ENCODE results near the gene BRINP1.

Gene BRINP1, protein sequence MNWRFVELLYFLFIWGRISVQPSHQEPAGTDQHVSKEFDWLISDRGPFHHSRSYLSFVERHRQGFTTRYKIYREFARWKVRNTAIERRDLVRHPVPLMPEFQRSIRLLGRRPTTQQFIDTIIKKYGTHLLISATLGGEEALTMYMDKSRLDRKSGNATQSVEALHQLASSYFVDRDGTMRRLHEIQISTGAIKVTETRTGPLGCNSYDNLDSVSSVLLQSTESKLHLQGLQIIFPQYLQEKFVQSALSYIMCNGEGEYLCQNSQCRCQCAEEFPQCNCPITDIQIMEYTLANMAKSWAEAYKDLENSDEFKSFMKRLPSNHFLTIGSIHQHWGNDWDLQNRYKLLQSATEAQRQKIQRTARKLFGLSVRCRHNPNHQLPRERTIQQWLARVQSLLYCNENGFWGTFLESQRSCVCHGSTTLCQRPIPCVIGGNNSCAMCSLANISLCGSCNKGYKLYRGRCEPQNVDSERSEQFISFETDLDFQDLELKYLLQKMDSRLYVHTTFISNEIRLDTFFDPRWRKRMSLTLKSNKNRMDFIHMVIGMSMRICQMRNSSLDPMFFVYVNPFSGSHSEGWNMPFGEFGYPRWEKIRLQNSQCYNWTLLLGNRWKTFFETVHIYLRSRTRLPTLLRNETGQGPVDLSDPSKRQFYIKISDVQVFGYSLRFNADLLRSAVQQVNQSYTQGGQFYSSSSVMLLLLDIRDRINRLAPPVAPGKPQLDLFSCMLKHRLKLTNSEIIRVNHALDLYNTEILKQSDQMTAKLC

DNA sequence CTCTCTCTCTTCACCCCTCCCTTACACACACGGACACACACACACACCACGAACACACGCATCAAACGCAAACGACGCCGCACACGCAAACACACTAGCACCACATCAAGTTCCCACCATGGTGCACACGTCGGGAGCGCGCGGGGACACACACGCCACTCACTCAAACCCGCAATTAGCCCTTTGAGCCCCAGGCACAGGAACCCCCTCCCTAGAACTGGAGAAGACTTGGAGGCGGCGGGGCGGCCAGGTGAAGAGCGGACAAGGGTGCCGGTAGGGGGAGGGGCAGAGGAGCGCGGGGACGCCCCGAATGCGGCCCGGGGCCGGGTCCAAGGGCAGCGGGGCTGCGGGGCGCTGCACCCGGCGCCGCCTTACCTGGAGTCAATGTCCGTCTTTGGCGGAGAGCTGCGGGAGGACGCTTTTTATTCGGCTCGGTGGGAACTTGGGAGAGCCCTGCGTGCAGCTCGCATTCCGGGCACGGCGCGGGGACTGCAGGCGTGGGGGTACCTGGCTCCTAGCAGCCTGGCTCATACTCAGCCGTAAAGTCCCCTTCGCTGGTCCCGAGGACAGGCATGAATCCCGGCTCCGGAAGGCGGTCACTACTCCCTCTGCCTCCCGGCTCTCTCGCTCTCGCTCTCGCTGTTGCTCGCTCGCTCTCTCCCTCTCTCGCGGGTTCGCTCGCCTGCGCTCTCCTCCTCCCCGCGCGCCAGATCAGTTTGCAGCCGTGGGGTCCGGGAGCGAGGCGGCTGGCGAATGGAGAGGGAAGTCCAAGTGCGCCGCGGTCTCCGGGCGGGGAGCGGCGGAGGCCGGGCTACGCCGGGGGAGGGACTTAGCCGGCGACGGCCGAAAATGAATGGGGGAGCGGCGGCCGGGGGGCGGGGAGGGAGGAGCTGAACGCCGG is at the start of gene BRINP1:
Gene BRINP1, minus strand, starts transcription at position 755 of the 901 bp plus-strand sequence. CDS start 56,080 bp downstream, outside the sequence.
- DNase-seq, result peak; percentile 79

DNA sequence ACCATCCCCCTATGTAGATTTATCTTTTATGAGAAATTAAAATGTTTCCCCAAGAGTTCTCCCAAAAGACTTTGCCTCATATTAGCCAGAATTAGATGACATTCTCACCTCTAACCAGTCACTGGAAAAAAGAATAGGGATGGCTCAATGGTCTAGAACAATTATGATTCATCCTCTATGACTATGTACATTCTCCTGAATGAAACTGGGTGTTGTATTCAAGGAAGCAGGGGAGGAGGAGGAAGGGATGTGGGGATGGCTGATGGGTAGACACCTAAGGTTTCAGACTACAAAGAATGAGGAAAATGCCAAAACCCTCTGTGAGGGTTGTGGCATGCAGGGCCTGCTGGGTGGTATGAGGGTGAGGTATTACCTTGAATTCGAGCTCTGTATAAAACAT is 49.5 kb upstream of the BRINP1 start:
- no peak for DNase-seq

DNA sequence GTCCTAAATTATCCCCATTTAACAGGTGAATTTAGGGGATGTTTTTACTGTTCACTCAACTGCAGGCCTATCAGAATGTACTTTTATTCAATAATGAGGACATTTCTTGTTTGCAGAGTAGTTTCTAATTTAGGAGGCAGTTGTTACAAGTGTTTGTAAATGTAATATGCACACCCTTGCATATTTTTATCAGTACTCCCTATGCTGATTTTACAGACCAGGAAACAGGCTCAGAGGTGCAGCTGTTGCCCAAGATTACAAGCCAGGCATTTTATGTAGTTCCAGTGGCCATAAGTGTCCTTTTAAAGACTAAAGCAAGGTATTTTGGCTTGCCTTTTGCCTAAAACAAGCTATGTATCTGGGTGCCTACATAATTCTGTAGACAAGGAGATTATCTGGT is 47.6 kb upstream of the BRINP1 start:
- DNase-seq, result no peak

DNA sequence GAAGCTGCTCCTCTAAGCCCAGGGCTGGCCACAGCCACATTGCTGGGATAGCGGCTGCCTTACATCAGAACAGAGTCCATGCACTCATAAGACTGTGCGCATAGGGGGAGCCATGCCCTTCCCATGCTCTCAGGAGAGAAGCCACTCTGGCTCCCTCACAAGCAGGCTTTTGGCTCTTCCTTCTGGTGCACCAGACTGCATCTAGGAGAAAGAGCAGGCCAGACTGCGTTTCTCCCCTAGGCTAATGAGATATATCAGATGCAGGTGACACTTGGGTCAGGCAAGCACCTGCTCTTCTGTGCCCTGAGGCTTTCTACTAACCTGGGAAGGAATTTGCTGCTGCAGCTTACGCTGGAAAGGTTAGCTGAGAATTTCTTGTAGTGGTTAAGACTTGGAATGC is 43.2 kb upstream of the BRINP1 start:
- DNase-seq, result no peak

DNA sequence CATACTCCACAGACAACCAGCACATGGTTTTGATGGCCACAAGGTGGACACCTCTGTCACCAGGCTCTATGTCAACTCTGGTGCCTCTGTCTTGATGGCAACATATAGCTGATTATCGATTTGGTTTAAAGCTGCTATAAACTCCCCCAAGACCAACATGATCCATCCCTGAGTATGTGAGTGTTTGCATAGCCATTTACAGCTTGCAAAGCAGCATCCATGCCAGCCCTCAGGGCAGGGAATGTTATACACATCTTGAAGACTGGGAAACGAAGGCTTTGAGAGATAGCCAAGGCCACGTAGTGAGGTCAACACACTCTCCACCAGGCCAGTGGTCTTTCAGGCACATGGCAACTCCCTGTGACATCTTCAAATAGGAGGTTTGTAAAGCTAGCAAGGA is 40.3 kb upstream of the BRINP1 start:
- DNase-seq, result no peak

DNA sequence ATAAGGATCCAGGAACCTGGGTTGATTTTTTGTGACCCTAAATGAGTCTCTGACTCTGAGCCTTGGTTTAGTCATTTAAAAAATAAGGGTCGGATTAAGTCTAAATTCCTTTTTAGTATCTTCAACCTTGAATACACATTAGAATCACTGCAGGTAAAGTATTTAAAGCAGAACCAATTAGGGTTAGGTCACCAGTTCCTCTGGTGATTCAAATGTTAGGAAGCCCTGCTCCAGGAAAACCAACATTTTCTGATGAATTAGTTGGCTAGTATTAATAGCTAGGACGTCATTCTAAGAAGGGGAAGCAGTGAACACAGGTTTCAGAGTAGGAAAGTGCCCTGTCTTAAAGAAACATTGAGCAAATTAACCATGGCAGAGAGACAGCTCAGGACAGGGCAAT is 31.4 kb upstream of the BRINP1 start:
- no peak for DNase-seq

DNA sequence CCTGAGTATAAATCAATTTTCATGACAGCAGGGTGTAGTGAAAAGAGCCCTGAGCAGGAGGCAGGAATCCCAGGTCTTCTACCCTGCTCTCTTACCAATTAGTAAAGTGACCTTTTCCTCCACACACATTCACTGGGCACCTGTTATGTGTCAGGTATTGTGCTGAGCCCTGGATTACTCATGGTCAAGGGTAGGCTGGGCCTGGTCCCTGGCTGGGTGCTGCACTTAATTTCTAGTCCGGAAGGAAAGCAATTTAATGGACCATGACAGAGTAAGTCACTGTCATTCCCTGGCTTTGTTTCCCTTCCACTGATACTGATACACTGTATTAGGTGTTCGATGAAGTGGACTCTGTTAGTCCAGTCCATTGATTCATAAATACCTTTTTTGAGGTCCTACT is 29.1 kb upstream of the BRINP1 start:
- no peak for DNase-seq

DNA sequence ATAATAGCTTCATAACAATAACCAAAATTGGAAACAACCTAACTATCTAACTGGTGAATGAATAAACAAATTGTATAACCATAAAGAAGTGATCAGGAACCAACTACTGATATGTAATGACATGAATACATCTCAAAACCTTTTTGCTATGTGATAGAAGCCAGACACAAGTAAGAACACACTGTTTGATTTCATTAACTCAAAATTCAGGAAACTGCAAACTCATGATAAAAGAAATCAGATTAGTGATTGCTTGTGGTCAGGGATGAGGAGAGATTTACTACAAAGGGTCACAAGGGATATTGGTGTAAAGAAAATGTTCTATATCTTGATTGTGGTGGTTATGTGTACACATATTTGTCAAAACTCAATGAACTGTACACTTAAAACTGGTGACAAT is 22.6 kb upstream of the BRINP1 start:
- no peak for DNase-seq

DNA sequence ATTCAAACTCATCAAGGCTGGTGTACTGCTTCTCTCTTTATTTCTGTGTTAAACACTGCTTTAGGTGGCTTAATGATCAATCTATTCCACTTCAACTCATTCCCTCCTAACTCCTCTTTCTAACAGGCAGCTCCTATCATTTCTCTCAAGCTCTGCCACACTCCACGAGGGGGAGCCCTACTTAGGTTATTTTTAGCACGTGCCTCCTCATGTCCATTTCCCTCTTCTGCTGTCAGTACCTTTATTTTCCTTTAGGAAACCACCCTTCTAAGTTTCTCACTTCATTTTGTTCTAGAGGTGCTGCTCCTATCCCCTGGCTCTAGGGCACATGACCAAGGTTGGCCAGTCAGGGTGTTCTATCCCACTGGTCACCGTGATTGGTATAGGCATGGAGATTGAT is 6.7 kb upstream of the BRINP1 start:
- peak; percentile 64 for DNase-seq

DNA sequence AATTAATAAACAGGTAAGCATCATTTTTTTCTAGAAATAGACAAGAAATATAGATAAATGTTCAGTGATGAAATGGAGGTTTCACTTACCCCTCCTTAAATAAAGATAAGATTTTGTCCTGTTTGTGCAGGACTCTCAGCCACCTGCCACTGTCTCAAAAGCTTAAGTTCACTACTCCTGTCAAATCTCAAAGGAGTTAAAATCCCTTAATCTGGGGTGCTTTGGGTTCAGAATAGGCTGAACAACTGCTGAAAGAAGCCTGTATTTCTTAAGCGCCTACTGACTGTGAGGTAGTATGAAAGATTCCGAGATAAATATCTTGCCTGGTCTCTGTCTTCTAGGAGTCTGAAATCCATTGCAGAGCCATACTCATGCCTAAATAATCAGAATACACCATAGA is 3.7 kb upstream of the BRINP1 start:
- DNase-seq, result no peak

DNA sequence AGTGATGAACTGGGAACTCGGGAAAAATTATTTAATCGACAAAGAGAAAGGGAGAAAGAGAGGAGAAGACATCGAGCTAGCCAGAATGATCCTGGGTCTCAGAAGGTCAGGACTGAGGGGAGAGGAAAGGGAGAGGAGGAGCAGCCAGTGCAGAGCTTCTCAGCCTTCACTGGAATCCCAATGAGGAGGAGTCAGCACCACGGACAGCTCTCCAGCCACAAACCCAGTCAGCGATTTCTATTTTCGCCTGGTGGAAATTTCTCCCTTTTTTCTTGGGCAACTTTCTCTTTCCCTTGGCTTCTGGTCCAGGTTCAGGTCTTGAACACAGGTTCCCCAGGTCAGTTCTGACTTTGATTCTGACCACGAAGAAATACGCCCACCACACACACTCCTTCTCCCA is 1.6 kb upstream of the BRINP1 start:
- no peak for DNase-seq

DNA sequence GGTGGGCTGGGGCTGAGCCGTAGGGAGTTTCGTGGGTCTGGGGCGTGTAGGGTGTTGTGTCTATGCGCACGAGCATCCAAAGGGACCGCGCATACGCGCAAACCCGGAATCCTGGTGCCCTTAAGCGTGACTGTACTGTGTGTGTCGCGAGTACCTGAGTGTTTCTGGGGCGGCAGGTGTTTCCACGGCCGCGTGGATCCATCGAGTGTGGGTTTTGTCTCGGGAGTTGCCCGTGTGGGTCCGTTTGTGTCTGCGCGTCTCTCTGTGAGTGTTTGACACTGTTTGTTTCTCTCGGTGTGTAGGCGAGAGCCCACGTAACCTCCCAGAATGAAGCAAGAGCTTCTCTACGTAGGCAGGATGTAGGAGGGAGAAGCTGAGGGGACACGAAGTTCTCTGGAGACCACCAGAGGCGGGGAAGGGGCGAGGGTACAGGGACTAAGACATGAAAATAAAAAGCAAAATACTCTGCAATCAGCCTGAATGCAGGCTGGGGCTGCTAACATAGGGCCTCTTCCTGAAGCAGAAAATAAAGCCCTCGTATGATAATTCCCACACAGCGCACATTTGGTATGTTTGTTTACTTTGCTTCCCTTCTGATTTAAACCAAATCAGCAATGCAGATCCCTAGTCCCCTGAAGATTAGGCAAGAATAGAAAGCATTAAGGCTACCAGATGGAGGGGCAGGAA is 588 bp upstream of the BRINP1 start:
- no peak for DNase-seq

DNA sequence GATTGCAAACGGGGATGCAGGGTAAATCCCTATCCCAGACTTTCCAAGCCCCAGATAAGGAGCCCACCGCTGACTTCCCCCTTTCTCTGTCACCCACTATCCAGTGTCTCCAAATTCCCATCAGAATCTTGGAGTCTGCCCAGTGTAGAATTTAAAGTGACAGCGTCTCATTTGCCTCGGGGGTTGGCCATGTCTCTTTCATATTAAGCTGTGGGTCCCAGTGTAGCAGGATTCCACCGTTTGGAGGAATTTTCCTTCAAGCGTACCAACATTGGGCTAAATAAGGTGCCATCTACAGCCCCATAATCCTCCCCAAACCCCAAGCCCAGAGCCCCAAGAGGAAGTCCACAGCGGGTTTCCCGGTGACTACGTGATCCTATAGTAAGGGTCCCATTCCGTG is 1.1 kb downstream of the BRINP1 start:
- no peak for DNase-seq

DNA sequence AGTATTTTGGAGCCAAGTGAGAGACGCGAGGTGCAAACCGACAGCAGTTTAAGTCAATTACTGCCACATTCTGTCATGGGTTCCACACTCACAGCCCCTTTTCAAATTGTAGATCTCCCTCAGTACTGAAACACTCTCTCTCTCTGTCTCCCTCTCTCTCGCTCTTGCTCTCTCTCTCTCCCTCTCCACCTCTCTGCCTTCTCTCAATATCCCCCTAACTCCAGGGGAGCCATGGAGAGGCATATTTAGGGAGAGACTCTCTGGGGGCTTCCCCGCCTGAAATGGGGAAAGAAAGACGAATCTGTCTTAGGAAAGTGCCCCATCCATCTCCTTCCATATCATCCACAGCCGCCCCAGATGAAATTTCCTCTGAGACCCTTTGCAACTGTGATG is 1.6 kb downstream of the BRINP1 start:
- DNase-seq, result no peak

DNA sequence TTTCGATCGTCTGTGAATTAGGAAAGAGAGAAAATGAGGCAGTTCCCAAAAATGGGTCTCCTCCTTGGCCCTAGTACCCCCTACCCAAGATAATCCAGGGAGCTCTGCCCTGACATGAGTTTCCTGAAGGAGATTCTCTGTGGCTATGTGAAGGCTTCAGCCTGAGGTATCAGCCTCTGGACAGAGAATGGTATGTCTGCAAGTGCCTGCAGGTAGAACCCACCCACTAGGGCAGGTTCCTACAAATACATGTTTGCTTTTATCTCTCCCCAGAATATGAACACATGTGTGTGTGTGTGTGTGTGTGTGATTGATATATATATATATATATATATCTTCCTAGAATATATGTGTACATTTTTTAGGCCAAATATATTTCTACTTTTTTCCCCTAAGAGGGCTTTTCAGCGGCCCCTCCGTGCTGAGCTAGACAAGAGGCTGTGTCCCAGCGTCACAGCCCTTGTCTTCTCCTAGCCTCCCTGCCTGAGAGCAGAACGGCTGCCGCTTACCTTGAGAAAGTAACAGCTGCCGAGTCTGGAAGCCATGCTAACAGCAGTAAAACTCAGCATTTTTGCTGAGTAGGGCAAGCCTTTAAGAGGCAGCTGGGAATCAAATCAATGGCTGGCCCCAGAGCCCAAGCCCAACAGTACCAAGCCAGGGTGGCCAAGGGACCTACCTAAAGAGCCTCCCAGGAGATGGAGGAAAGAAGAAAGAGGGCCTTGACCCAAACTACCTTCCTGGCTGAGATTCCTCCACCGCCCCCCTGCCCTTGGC is 2.1 kb downstream of the BRINP1 start:
- DNase-seq, result no peak

DNA sequence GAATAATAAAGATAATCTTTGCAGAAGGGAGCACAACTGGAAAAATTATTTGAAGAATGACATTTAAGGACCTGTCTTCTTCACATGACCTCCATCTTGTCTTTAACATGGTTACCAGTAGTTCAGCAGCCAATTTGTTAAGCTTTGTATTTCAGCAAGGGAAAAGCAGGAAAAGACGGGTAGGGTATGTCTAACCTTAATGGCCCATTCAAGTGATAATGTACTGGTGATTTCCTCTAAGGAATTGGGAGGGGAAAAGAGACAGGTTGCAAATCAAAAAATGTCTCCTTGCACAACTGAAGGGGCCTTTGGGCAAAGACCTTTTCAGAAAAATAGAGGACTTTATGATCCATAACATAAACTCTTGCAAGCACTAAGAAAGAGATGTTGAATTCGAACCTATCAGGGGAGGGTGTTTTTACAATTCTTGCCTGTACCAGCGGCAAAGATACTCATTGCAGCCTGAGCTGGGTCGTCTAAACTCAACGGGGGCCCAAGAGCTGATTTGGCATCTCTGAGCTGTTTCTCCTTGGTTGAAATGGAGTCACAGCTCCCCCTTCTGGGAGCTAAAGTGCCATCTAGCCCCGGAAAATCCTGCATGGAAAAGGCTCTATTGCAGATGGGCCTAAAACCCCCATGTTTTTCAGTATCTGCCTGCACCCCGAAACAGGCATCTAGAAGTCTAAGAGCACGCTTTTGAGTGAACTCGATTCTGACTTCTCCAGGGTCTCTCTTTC is 3.8 kb downstream of the BRINP1 start:
- peak; percentile 73 for DNase-seq

DNA sequence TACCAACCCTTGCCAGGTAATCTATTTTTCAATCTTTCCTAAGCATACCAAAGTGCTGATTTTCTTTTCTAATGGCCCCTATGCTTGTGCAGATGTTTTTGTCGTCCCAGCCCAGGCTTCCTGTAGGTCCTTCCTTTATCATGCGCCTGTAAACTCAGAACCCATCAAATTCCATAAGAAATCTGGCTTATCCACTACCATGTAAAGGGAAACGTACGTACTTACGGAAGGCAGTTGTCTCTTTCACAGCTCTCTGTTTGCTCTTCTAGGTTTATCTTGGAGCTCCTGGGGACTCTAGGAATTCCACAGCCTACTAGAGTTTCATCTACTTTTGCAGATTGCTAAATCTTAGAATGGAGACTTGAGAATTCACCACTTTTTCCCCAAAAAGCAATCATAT is 9.0 kb downstream of the BRINP1 start:
- DNase-seq, result no peak

DNA sequence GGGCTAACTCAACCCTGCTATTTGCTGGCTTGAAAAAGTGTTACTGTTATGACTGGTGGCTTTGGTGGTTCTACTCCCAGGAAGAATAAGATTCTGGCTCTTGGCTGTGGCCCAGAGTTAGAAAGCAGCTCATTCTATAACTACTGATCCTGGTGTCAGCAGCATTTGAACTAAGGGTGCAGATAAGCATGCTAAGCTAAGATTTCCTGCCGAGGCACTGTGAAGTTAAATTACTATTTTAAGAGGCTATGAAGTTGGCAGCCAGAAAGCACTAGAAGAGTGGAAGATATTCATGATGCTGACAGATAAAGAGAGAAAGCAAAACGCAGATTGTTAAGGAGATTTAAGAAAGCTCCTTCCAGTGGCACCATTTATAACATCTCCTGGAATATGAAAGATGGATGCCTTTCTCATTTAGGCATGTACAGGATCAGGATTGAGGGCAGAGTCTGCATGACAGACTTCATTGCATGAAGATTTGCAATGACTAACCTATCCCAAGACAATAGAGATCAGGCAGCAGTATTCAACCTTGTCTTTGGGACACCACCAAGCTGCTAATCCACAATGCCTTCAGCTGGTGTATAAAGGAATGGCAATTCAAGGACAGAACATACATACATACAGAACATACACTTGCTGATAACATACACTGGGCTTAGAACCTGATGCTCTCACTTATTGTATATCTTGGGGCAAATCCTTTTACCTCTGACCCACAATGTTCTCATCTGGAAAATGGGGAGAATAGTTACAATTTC is 11.7 kb downstream of the BRINP1 start:
- DNase-seq, result no peak

DNA sequence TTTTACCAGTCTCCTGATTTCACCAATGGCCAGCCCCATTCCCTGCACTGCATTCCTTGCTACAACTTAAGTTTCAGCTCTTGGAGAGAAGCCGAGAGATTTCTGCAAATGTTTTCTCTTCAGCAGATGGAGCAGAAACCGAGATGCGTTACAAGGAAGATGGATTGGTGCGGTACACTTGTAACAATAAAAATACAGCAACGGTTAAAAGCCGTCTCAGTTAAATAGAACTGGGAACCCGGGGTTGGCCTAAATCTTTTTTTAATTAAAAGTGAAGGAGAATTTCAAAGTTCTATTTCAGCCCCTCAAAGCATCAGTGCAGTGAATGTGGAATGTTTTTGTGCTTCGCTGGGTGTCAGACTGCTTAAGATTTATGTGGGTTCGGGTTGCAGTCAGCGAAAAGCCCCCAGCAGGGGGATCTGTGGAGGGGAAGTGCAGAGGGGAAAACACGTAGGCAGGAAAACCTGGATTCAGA is 19.8 kb downstream of the BRINP1 start:
- no peak for DNase-seq
